K562 treated with DMSO at 1 percent for 4 hours (cell line): ENCODE measurements around the gene UNKL. TPM values are rescaled to one million over a fixed set of nuclear protein-coding genes. Genes with fewer than 3 reads are reported as not detected.

ENCODE experiments used
- total RNA-seq: library from RNA; unstranded; fragments of 300-600 nt; gene quantifications from 2 replicates; pipeline ENCODE4 v1.2.3, GENCODE V29; 2022; ENCODE audit not compliant: insufficient read depth

UNKL gene, protein sequence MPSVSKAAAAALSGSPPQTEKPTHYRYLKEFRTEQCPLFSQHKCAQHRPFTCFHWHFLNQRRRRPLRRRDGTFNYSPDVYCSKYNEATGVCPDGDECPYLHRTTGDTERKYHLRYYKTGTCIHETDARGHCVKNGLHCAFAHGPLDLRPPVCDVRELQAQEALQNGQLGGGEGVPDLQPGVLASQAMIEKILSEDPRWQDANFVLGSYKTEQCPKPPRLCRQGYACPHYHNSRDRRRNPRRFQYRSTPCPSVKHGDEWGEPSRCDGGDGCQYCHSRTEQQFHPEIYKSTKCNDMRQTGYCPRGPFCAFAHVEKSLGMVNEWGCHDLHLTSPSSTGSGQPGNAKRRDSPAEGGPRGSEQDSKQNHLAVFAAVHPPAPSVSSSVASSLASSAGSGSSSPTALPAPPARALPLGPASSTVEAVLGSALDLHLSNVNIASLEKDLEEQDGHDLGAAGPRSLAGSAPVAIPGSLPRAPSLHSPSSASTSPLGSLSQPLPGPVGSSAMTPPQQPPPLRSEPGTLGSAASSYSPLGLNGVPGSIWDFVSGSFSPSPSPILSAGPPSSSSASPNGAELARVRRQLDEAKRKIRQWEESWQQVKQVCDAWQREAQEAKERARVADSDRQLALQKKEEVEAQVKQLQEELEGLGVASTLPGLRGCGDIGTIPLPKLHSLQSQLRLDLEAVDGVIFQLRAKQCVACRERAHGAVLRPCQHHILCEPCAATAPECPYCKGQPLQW
- total RNA-seq: 23.3 and 28.4 TPM in 2 replicates

GRCh38 chr16:1414532-1415260 is at the start of gene UNKL:
TSS of gene UNKL (minus strand) at chr16:1414704. CDS start at chr16:1414691, 13 bp downstream.

GRCh38 chr16:1443980-1444729 is 29.7 kb upstream of the UNKL start, which contains the start of gene CCDC154:
TSS of gene CCDC154 (minus strand) at chr16:1444556. CDS start at chr16:1444322, 234 bp downstream.

DNA sequence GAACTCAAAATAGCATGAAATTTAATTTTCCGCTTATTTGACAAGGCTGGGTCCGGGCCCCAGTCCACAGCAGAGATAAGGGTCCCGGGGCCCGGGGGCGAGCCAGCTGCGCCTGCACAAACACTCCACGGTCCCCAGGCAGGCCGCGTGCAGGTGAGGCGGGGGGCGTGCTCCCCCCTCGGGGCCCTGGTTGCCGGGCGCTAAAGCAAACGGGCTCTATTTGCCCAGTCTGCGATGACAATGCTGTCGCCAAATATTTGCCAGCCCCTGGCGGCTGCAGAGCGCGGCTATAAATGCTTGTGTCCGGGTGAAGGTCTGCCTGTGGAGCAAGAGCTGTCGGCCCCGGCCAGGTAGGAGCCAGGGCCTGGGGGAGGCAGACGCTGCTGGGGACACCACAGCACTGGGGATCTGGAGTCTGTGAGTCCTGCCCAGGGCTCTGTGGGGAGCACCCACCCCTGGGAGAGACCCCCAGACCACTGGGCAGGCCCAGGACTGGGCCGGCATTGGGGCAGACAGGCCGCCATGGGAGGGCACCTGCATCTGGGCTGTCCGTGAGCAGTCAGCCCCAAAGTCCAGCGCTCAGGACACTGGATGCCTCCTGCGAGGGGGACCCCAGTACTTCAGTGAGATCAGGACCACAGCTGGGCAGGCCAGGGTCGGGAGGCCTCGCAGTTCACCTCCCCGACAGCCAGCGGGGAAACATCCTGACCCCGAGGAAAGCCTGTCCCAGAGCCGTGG is 16.4 kb upstream of the UNKL start, which contains the start of gene PERCC1:
Gene PERCC1, plus strand, starts transcription at position 320 of the 738 bp plus-strand sequence. CDS start 1,516 bp downstream, outside the sequence.

DNA sequence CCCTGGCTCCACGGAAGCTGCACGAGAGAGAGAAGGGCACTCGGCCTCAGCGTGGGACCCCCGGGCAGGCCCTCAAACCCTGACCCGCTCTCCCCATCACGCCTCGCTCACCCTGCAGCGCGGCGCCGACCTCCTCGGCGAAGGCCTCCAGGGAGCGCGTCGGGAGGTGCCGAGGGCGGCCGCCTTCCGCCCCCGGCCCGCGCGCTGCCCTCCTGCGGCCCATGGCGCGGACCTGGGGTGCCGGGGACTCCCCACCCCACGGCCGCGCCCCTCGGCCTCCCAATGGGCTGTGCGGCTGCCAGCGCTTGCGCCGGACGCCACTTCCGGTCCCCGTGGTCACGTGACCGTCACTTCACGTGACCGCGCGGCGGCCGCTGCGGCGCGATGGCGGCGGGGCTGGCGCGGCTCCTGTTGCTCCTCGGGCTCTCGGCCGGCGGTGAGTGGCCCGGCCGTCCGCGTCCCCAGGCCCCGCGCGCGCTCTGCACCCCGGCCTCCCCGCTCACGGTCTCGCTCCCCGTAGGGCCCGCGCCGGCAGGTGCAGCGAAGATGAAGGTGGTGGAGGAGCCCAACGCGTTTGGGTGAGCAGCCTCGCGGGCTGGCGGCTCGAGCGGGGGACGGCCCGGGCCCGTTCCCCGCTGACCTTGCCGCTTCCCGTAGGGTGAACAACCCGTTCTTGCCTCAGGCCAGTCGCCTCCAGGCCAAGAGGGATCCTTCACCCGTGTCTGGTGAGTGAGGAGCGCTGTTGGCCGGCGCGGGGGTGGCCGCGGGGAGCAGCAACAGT is 62.7 kb downstream of the UNKL start, which contains the start of the genes GNPTG and TSR3:
Gene GNPTG, plus strand, starts transcription at position 350 of the 781 bp plus-strand sequence. Its CDS starts 35 bp downstream, at position 385.
Gene TSR3, minus strand, starts transcription at position 297 of the 781 bp plus-strand sequence. Its CDS starts 74 bp downstream, at position 223.

DNA sequence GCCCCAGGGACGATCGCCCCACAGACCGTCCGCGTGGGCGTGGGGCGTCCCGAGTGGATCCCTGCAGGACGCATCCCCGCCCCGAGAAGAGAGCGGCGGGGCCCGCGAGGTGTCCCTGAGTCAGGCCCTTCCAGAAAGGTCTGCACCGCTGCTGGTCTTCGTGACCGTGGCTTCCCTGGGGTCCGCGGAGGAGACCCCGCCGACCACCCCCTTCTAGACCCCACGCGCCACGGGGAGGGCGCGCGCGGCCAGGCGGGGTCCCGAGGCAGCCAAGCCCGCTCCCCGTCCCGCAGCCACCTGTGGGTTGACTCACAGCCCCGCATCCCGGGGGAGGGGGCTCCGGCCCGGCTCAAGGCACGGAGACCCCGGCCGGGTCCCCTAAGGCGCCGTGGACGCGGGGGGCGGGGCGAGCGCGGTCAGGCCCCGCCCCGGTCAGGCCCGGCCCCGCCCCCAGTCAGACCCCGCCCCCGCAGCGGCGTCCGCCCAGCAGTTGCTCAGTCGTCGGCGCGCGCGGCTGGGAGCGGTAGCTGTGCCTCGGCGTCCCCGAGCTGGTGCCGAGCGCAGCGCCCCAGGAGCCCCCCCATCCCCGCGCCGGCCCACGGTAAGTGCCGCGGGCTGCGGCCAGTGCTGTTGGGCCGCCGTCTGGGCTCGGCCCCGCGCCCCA is 81.2 kb downstream of the UNKL start, which contains the start of gene BAIAP3:
Gene BAIAP3, plus strand, starts transcription at position 497 of the 664 bp plus-strand sequence. CDS start 4,905 bp downstream, outside the sequence.

Other genes starting within 250 kb of the UNKL start
- not detected in 2 replicates for gene TPSG1, start 189.4 kb downstream of the UNKL start, total RNA-seq
- not detected in 2 replicates for gene TPSB2, start 184.5 kb downstream of the UNKL start, total RNA-seq
- not detected in 2 replicates for gene TPSAB1, start 174.0 kb downstream of the UNKL start, total RNA-seq
- not detected in 2 replicates for gene TPSD1, start 158.6 kb downstream of the UNKL start, total RNA-seq
- 70.3 and 70.7 TPM in 2 replicates for gene UBE2I, start 105.1 kb downstream of the UNKL start, total RNA-seq
- 7.1 and 9.3 TPM in 2 replicates for gene BAIAP3, start 81.1 kb downstream of the UNKL start, total RNA-seq
- gene TSR3, start 62.8 kb downstream of the UNKL start, total RNA-seq: 58.6 and 74.0 TPM in 2 replicates
- gene GNPTG, start 62.8 kb downstream of the UNKL start, total RNA-seq: 25.5 and 25.7 TPM in 2 replicates
- 20.7 TPM in 2 replicates for gene UQCC4, start 6.0 kb upstream of the UNKL start, total RNA-seq
- not detected in 2 replicates for gene PERCC1, start 16.4 kb upstream of the UNKL start, total RNA-seq
- 0.69 TPM in 1 of 2 replicates, not detected in the other for gene CCDC154, start 29.9 kb upstream of the UNKL start, total RNA-seq
- 145 and 149 TPM in 2 replicates for gene CLCN7, start 60.3 kb upstream of the UNKL start, total RNA-seq
- not detected in 2 replicates for gene PTX4, start 74.2 kb upstream of the UNKL start, total RNA-seq
- gene TELO2, start 78.7 kb upstream of the UNKL start, total RNA-seq: 40.1 and 48.0 TPM in 2 replicates
- gene TMEM204, start 119.0 kb upstream of the UNKL start, total RNA-seq: not detected in 2 replicates
- 7.6 and 7.7 TPM in 2 replicates for gene IFT140, start 197.4 kb upstream of the UNKL start, total RNA-seq
- gene CRAMP1, start 197.7 kb upstream of the UNKL start, total RNA-seq: 9.3 and 14.1 TPM in 2 replicates